Mononuclear cell (primary cell): ENCODE measurements around the gene TSHZ2. TPM values are rescaled to one million over a fixed set of nuclear protein-coding genes. Genes with fewer than 3 reads are reported as not detected.

ENCODE experiments used
- H3K27me3 ChIP-seq: 2 replicates; pipeline ENCODE4 v1.6.0; 2011; ENCODE audit warnings: low read length, control low read depth; ENCODE audit not compliant: insufficient read depth
- H3K4me1 ChIP-seq: 2 replicates; pipeline ENCODE4 v1.5.1; 2011; ENCODE audit warnings: mild to moderate bottlenecking, low read length, control low read depth; ENCODE audit not compliant: insufficient read depth
- H3K4me3 ChIP-seq: 2 replicates; pipeline ENCODE4 v1.5.1; 2011; ENCODE audit warnings: mild to moderate bottlenecking, low read length, moderate library complexity
- H3K9me3 ChIP-seq: 2 replicates; pipeline ENCODE4 v1.5.1; 2011; ENCODE audit warnings: low read depth, mild to moderate bottlenecking, control low read depth, low read length
- total RNA-seq: library from RNA; depleted of rRNA; stranded (reverse); fragments of >200 nt; gene quantifications from one replicate; pipeline ENCODE4 v1.2.3, GENCODE V29; 2012

Gene TSHZ2
- total RNA-seq, 1 donor: 21.3 TPM

GRCh38 chr20:52999040-52999439 lies 26.9 kb downstream of the TSHZ2 start:
- peaks cover 11% of the 10 kb centered on the region for H3K4me1 ChIP-seq
- no peaks in the 10 kb centered on the region for H3K9me3 ChIP-seq
- no peaks in the 10 kb centered on the region for H3K27me3 ChIP-seq
- no peak overlapping the region for H3K4me3 ChIP-seq

GRCh38 chr20:53001498-53002301 lies 29.5 kb downstream of the TSHZ2 start:
- H3K27me3 ChIP-seq: no peaks in the 10 kb centered on the region
- no peaks in the 10 kb centered on the region for H3K9me3 ChIP-seq
- H3K4me1 ChIP-seq: peaks cover 11% of the 10 kb centered on the region
- no peak overlapping the region for H3K4me3 ChIP-seq

DNA sequence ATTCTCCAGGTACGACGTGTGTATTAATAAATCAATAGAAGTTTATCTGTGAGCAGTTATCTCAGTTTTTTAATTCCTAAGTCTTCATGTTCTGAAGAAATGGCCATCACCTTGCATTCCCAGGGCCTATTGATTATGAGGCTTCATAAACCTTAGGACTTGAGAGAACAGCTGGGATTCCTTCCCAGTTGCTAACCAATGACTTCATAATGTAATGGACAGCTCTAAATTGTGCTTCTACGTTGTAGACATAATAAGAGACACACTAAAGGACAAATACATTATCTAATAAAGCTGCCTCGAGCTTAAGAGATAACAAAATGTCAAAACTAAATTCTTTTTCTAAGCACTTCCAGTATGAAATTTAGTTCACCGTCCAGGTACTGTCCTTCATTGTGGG lies 30.6 kb downstream of the TSHZ2 start:
- Histone ChIP-seq H3K4me3 (no peak overlapping the region), H3K9me3 (no peaks in the 10 kb centered on the region), H3K4me1 (peaks cover 11% of the 10 kb centered on the region), H3K27me3 (no peaks in the 10 kb centered on the region)

GRCh38 chr20:53003420-53004154 lies 31.4 kb downstream of the TSHZ2 start:
- Histone ChIP-seq H3K4me1 (peaks cover 11% of the 10 kb centered on the region), H3K9me3 (no peaks in the 10 kb centered on the region), H3K27me3 (no peaks in the 10 kb centered on the region), H3K4me3 (no peak overlapping the region)

GRCh38 chr20:53004267-53004813 lies 32.2 kb downstream of the TSHZ2 start:
- Histone ChIP-seq H3K4me3 (no peak overlapping the region), H3K4me1 (peaks cover 11% of the 10 kb centered on the region), H3K9me3 (no peaks in the 10 kb centered on the region), H3K27me3 (no peaks in the 10 kb centered on the region)

GRCh38 chr20:53009979-53010735 lies 38.0 kb downstream of the TSHZ2 start:
- H3K27me3 ChIP-seq: no peaks in the 10 kb centered on the region
- no peaks in the 10 kb centered on the region for H3K4me1 ChIP-seq
- H3K9me3 ChIP-seq: no peaks in the 10 kb centered on the region
- H3K4me3 ChIP-seq: no peak overlapping the region

DNA sequence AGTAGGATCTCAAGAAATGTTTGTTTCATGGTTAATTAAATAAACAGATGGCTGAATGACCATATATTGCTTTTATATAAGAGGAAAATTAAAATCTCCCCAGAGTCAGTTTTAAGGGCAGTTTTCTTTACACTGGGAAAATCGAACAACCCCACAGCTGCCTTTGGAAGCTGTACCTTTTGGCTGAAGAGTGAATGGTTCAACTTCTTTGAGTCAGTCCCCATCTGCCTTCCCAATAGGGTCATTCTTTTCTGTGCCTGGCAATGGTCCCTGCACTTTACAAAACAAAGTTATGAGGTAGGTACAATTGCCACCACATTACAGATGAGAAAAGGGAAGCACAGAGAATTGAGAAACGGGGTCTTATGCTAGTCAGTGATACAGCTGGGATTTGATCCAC lies 39.5 kb downstream of the TSHZ2 start:
- no peak overlapping the region for H3K4me3 ChIP-seq

GRCh38 chr20:53013183-53013582 lies 41.0 kb downstream of the TSHZ2 start:
- Histone ChIP-seq H3K4me1 (no peaks in the 10 kb centered on the region), H3K4me3 (no peak overlapping the region), H3K9me3 (no peaks in the 10 kb centered on the region), H3K27me3 (no peaks in the 10 kb centered on the region)

More for the DNA sequence above, 39.5 kb downstream of the TSHZ2 start:
- Histone ChIP-seq H3K27me3 (no peaks in the 10 kb centered on the region), H3K9me3 (no peaks in the 10 kb centered on the region), H3K4me1 (no peaks in the 10 kb centered on the region)

GRCh38 chr20:53013847-53014246 lies 41.7 kb downstream of the TSHZ2 start:
- no peaks in the 10 kb centered on the region for H3K4me1 ChIP-seq
- no peak overlapping the region for H3K4me3 ChIP-seq
- H3K9me3 ChIP-seq: no peaks in the 10 kb centered on the region

DNA sequence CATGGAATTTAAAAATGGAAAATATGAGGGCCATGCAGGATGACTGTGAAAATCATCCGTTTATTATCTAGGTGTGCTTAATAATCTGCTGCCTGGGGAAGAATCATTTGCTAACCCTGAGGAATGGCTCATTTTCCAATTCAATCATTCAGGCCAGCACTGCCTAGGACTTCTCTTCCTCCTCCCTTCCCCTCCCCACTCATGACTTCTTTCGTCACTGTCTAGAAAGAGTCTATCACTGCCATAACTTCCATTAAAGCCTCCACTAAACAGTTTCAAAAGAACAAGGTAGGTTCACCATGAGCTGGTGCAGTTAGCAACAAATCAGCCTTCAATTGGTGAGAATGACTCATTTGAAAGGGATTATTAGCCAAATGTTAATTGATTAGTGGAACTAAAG lies 43.9 kb downstream of the TSHZ2 start:
- H3K27me3 ChIP-seq: no peaks in the 10 kb centered on the region
- H3K4me3 ChIP-seq: no peak overlapping the region
- H3K9me3 ChIP-seq: no peaks in the 10 kb centered on the region
- no peaks in the 10 kb centered on the region for H3K4me1 ChIP-seq

More at GRCh38 chr20:53013847-53014246, 41.7 kb downstream of the TSHZ2 start:
- no peaks in the 10 kb centered on the region for H3K27me3 ChIP-seq

GRCh38 chr20:53016534-53017042 lies 44.4 kb downstream of the TSHZ2 start:
- H3K4me1 ChIP-seq: no peaks in the 10 kb centered on the region
- H3K9me3 ChIP-seq: no peaks in the 10 kb centered on the region
- no peaks in the 10 kb centered on the region for H3K27me3 ChIP-seq
- no peak overlapping the region for H3K4me3 ChIP-seq

- Histone ChIP-seq H3K4me1 (no peaks in the 10 kb centered on the region), H3K4me3 (no peak overlapping the region), H3K27me3 (no peaks in the 10 kb centered on the region), H3K9me3 (no peaks in the 10 kb centered on the region)
Observed at GRCh38 chr20:53017206-53017605, 45.0 kb downstream of the TSHZ2 start.

- Histone ChIP-seq H3K9me3 (no peaks in the 10 kb centered on the region), H3K4me1 (no peaks in the 10 kb centered on the region), H3K4me3 (no peak overlapping the region), H3K27me3 (no peaks in the 10 kb centered on the region)
Observed at GRCh38 chr20:53019464-53019863, 47.3 kb downstream of the TSHZ2 start.

- H3K4me3 ChIP-seq: no peak overlapping the region
- H3K9me3 ChIP-seq: no peaks in the 10 kb centered on the region
- no peaks in the 10 kb centered on the region for H3K4me1 ChIP-seq
- H3K27me3 ChIP-seq: no peaks in the 10 kb centered on the region
Observed at GRCh38 chr20:53020376-53020775, 48.2 kb downstream of the TSHZ2 start.

DNA sequence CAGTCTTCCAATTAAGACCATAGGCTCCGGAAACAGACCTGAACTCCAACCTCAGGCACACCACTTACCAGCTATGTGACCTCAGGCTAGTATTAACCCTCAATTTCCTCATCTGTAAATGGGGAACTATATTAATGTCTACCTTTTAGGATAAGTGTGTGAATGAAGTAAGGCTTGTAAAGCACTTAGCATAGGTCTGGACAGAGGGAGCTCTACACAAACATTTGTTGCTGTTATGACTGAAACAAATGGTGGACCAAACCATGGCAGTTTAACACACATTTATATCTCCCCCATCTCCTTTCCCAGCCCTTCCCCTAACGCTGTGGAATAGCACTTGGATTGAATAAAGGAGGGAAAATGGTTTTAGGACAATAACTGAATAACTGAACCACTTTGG lies 48.7 kb downstream of the TSHZ2 start:
- no peak overlapping the region for H3K4me3 ChIP-seq
- no peaks in the 10 kb centered on the region for H3K4me1 ChIP-seq
- no peaks in the 10 kb centered on the region for H3K9me3 ChIP-seq
- H3K27me3 ChIP-seq: no peaks in the 10 kb centered on the region
